ENCODE measurements around the gene GNG2. TPM values are rescaled to one million over a fixed set of nuclear protein-coding genes. Genes with fewer than 3 reads are reported as not detected.

Gene GNG2
- total and polyA plus RNA-seq, 7 experiments from 2014 or later = 62.1 to 199 (median 117) TPM

DNA sequence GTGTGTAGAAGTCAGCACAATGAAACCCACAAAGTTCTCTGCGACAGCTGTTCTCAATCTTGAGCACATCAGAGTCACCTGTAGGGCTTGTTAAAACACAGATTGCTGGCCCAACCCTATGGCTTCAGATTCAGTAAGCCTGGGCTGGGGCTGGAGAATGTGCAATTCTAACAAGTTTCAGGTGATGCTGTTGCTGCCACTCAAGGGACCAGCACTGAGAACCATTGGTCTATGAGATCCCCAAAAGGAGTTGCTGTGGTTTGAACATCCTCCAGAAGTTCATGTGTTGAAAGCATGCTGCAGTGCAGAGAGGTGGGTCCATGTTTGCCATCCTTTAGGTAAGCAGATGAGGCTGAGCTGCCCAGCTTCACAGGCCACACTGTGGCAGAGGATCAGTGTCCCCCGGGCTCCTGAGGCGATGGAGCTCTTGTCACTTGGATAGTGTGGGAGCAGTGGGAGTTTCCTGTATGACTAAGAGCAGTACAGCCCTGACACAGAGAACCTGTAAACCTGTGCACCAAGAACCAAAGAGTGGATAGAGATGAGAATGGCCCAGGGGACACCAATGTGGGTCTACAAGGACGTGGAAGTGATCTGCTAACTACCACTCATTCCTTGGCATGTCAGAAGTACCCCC, 120.9 kb downstream of the GNG2 start:
- intact Hi-C loops (cut with micrococcal nuclease) = loop anchor here in 1 of 2 donors (10.0 kb wide), 1 partner anchor 1147 kb away; the partner anchor contains the start of gene NIN

DNA sequence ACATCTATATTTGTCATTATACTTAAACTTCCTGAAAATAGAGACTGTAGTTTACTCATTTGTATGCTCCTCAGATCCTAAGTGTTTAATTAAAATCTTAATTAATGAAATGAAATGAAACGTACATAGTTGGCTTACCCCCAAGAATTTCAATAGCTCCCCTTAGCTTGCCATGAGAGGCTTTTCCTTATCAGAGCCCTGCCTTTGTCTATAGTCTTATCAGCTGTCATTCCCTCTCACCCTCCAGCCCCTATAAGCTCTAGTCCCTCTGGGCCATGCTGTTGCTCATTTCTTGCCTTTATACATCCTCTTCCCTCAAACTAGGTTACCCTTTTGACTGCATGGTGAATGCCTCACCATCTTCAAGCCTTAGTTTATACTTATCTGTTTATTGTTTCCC, 127.8 kb downstream of the GNG2 start:
- peaks cover 0 to 1% (median 0%) of the 10 kb centered on the region in 11 donors for H3K9me3 Mint-ChIP-seq
- Histone ChIP-seq H3K36me3 (ENCODE audit: control insufficient read depth in 2 of 3, insufficient read depth in 3 of 3, low read length in 3 of 3) (peaks cover 0 to 12% (median 4%) of the 10 kb centered on the region in 3 experiments), H3K27ac (ENCODE audit: low read depth, low read length) (peak overlapping the region; percentile 88), H3K4me1 (ENCODE audit: control insufficient read depth in 2 of 2, insufficient read depth in 2 of 2, low read length in 2 of 2) (peaks cover 19 to 22% of the 10 kb centered on the region in 2 donors), H3K9me3 (ENCODE audit: control insufficient read depth in 2 of 3, low read length in 3 of 3) (no peaks in the 10 kb centered on the region), H3K4me3 (ENCODE audit: low read length) (no peak overlapping the region), H3K27me3 (ENCODE audit: control insufficient read depth in 2 of 2, insufficient read depth in 2 of 2, low read length in 2 of 2) (no peaks in the 10 kb centered on the region)
- peaks cover 0 to 4% (median 0%) of the 10 kb centered on the region in 5 donors for H3K27me3 Mint-ChIP-seq
- H3K4me1 Mint-ChIP-seq = peaks cover 14 to 43% (median 39%) of the 10 kb centered on the region in 7 donors
- ChIA-PET CTCF (interaction anchor here (0.9 kb wide), 1 partner anchor 10 kb away, joined by 3 read pairs; no protein-coding TSS in a partner anchor), POLR2A (interaction anchor here (1.0 to 2.0 kb wide), 3 partner anchors 55 to 141 kb away, joined by 3 to 6 read pairs (median 5); no protein-coding TSS in a partner anchor)
- peak overlapping the region in 9 of 10 donors; percentile 93 to 97 (median 94) for H3K4me3 Mint-ChIP-seq
- peak overlapping the region; percentile 91 to 99 (median 95) for H3K27ac Mint-ChIP-seq
- intact Hi-C loops (cut with micrococcal nuclease) = loop anchor here (2.0 to 10.0 kb wide), 7 partner anchors 121 to 1165 kb away; partner anchors contain the start of genes DDHD1 (in 1 of the 2), GNG2 (in 1 of the 2), GNPNAT1 (in 1 of the 2) and NIN (in 1 of the 2)
- ATAC-seq (no peak), DNase-seq (no peak)
- peaks cover 0 to 9% (median 6%) of the 10 kb centered on the region in 5 donors for H3K36me3 Mint-ChIP-seq

More for the DNA sequence above, 120.9 kb downstream of the GNG2 start:
- Mint-ChIP-seq H3K4me1 (peaks cover 0 to 18% (median 6%) of the 10 kb centered on the region in 7 donors), H3K27me3 (peaks cover 0 to 5% (median 0%) of the 10 kb centered on the region in 5 donors), H3K27ac (peak overlapping the region in 1 of 9 donors; percentile 60), H3K36me3 (peaks cover 0 to 7% (median 0%) of the 10 kb centered on the region in 5 donors), H3K9me3 (no peaks in the 10 kb centered on the region), H3K4me3 (no peak overlapping the region)
- Histone ChIP-seq H3K36me3 (ENCODE audit: control insufficient read depth in 2 of 3, insufficient read depth in 3 of 3, low read length in 3 of 3) (no peaks in the 10 kb centered on the region), H3K9me3 (ENCODE audit: control insufficient read depth in 2 of 3, low read length in 3 of 3) (no peaks in the 10 kb centered on the region), H3K4me1 (ENCODE audit: control insufficient read depth in 2 of 2, insufficient read depth in 2 of 2, low read length in 2 of 2) (peaks cover 0 to 10% of the 10 kb centered on the region in 2 donors), H3K27me3 (ENCODE audit: control insufficient read depth in 2 of 2, insufficient read depth in 2 of 2, low read length in 2 of 2) (no peaks in the 10 kb centered on the region), H3K27ac (ENCODE audit: low read depth, low read length) (no peak overlapping the region), H3K4me3 (ENCODE audit: low read length) (no peak overlapping the region)
- POLR2A ChIA-PET = no interaction called here
- DNase-seq = no peak
- no peak for ATAC-seq
- CTCF ChIA-PET = interaction anchor here (0.9 to 4.5 kb wide), 6 partner anchors 8 to 203 kb away, joined by 3 to 48 read pairs (median 3); no protein-coding TSS in a partner anchor

- Histone ChIP-seq H3K27ac (ENCODE audit: low read depth, low read length) (peak within 1 kb of the TSS; percentile 88), H3K36me3 (ENCODE audit: control insufficient read depth in 2 of 3, insufficient read depth in 3 of 3, low read length in 3 of 3) (peaks cover 4 to 24% (median 11%) of the 10 kb centered on the region in 3 experiments), H3K4me1 (ENCODE audit: control insufficient read depth in 2 of 2, insufficient read depth in 2 of 2, low read length in 2 of 2) (peaks cover 19 to 22% of the 10 kb centered on the region in 2 donors), H3K4me3 (ENCODE audit: low read length) (peak within 1 kb of the TSS; percentile 60), H3K27me3 (ENCODE audit: control insufficient read depth in 2 of 2, insufficient read depth in 2 of 2, low read length in 2 of 2) (no peaks in the 10 kb centered on the region), H3K9me3 (ENCODE audit: control insufficient read depth in 2 of 3, low read length in 3 of 3) (no peaks in the 10 kb centered on the region)
- Mint-ChIP-seq H3K9me3 (peaks cover 0 to 1% (median 0%) of the 10 kb centered on the region in 11 donors), H3K27ac (peak within 1 kb of the TSS; percentile 91 to 99 (median 95)), H3K4me1 (peaks cover 20 to 57% (median 50%) of the 10 kb centered on the region in 7 donors), H3K4me3 (peak within 1 kb of the TSS; percentile 93 to 97 (median 95)), H3K36me3 (peaks cover 0 to 17% (median 13%) of the 10 kb centered on the region in 5 donors), H3K27me3 (peaks cover 0 to 4% (median 0%) of the 10 kb centered on the region in 5 donors)
- intact Hi-C loops (cut with micrococcal nuclease) = loop anchor here (1.0 to 10.0 kb wide), 18 partner anchors 122 to 1321 kb away; partner anchors contain the start of genes GNPNAT1 (in 2 of the 2), TMX1 (in 2 of the 2), DDHD1 (in 1 of the 2) and GNG2 (in 1 of the 2)
- POLR2A ChIA-PET = interaction anchor here (0.6 kb wide), 2 partner anchors 10 to 539 kb away, joined by 3 read pairs; no protein-coding TSS in a partner anchor
- DNase-seq = peak; percentile 86 to 93 (median 91)
- ATAC-seq = peak; percentile 98
- CTCF ChIA-PET = interaction anchor here (0.7 to 1.5 kb wide), 2 partner anchors 11 to 196 kb away, joined by 3 to 4 read pairs; no protein-coding TSS in a partner anchor
Observed at GRCh38 chr14:51989293-51990234, 129.2 kb downstream of the GNG2 start, which contains the start of gene RTRAF. TSS of gene RTRAF (plus strand) at chr14:51989546. CDS start at chr14:51989640, 94 bp downstream.

DNA sequence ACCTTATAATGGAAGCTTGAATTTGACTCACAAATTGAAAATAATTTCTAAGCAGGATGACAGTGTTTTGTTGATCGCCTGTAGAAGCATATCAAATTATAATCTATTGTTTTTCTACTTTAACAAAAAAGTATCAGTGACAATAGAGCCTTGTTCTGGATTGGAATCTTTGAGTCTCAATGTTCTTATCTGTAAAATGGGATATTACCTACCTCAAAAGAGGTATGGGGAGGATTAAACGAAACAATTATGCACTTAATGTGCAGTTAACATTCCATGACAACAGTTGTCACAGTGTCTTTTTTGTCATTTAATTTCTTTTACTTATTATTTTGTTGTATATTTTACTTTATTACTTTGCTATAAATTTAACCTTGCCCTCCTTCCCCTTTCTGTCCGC, 130.1 kb downstream of the GNG2 start:
- Histone ChIP-seq H3K4me1 (ENCODE audit: control insufficient read depth in 2 of 2, insufficient read depth in 2 of 2, low read length in 2 of 2) (peaks cover 19 to 22% of the 10 kb centered on the region in 2 donors), H3K27ac (ENCODE audit: low read depth, low read length) (peak overlapping the region; percentile 88), H3K4me3 (ENCODE audit: low read length) (peak overlapping the region; percentile 60), H3K27me3 (ENCODE audit: control insufficient read depth in 2 of 2, insufficient read depth in 2 of 2, low read length in 2 of 2) (no peaks in the 10 kb centered on the region), H3K36me3 (ENCODE audit: control insufficient read depth in 2 of 3, insufficient read depth in 3 of 3, low read length in 3 of 3) (peaks cover 13 to 33% (median 21%) of the 10 kb centered on the region in 3 experiments), H3K9me3 (ENCODE audit: control insufficient read depth in 2 of 3, low read length in 3 of 3) (no peaks in the 10 kb centered on the region)
- POLR2A ChIA-PET = interaction anchor here (0.6 kb wide), 1 partner anchor 11 kb away, joined by 3 read pairs; no protein-coding TSS in a partner anchor
- no peak for DNase-seq
- Mint-ChIP-seq H3K9me3 (peaks cover 0 to 1% (median 0%) of the 10 kb centered on the region in 11 donors), H3K27me3 (peaks cover 0 to 1% (median 0%) of the 10 kb centered on the region in 5 donors), H3K27ac (peak overlapping the region; percentile 91 to 99 (median 95)), H3K4me1 (peaks cover 24 to 66% (median 59%) of the 10 kb centered on the region in 7 donors), H3K36me3 (peaks cover 0 to 26% (median 18%) of the 10 kb centered on the region in 5 donors), H3K4me3 (peak overlapping the region; percentile 93 to 97 (median 95))
- intact Hi-C loops (cut with micrococcal nuclease) = loop anchor here (1.0 to 10.0 kb wide), 5 partner anchors 717 to 1322 kb away; partner anchors contain the start of genes GNPNAT1 (in 1 of the 2), PSMC6 (in 1 of the 2), SAV1 (in 1 of the 2) and TRIM9 (in 1 of the 2)
- CTCF ChIA-PET = interaction anchor here (0.7 to 1.5 kb wide), 2 partner anchors 12 to 197 kb away, joined by 3 to 4 read pairs; no protein-coding TSS in a partner anchor
- ATAC-seq = no peak

DNA sequence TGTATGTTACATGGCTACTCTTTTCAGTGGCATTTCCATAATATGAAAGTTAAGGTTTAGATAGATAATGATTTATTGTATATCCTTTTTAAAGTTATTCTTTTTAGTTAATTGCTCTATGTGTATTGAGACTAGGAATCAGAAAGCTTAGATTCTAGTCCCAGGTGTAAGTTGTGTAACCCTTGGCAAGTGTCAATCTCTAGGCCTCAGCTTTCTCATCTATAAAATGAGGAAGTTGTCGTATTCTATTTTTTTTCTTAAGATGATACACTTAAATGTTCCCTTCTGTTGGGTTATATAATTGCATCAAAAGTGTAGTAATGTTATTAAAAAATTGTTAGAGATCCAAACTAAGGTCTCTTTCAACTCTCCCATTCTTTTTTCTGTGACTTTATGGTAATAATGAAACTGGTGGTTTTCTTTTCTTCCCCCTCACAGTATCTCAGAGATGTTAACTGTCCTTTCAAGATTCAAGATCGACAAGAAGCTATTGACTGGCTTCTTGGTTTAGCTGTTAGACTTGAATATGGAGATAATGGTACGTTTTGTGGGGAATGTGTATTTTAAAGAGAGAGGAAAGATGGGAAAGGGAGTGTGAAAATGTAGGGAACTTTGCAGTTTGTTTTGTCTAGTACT, 133.0 kb downstream of the GNG2 start:
- ChIA-PET CTCF (interaction anchor here (0.6 kb wide), 2 partner anchors 12 to 968 kb away, joined by 3 to 5 read pairs; no protein-coding TSS in a partner anchor), POLR2A (no interaction called here)
- Mint-ChIP-seq H3K36me3 (peaks cover 0 to 34% (median 18%) of the 10 kb centered on the region in 5 donors), H3K4me3 (peak overlapping the region in 1 of 10 donors; percentile 16), H3K27me3 (no peaks in the 10 kb centered on the region), H3K9me3 (peaks cover 0 to 1% (median 0%) of the 10 kb centered on the region in 11 donors), H3K27ac (peak overlapping the region in 1 of 9 donors; percentile 80), H3K4me1 (peaks cover 25 to 77% (median 65%) of the 10 kb centered on the region in 7 donors)
- intact Hi-C loops (cut with micrococcal nuclease) = loop anchor here in 1 of 2 donors (5.0 to 10.0 kb wide), 3 partner anchors 714 to 1061 kb away; partner anchors contain the start of genes GNPNAT1 and PSMC6
- H3K9me3 ChIP-seq (ENCODE audit: control insufficient read depth in 2 of 3, low read length in 3 of 3) = no peaks in the 10 kb centered on the region
- no peaks in the 10 kb centered on the region for H3K27me3 ChIP-seq (ENCODE audit: control insufficient read depth in 2 of 2, insufficient read depth in 2 of 2, low read length in 2 of 2)
- peaks cover 17 to 21% of the 10 kb centered on the region in 2 donors for H3K4me1 ChIP-seq (ENCODE audit: control insufficient read depth in 2 of 2, insufficient read depth in 2 of 2, low read length in 2 of 2)
- no peak for DNase-seq
- no peak for ATAC-seq
- H3K36me3 ChIP-seq (ENCODE audit: control insufficient read depth in 2 of 3, insufficient read depth in 3 of 3, low read length in 3 of 3) = peaks cover 18 to 41% (median 25%) of the 10 kb centered on the region in 3 experiments
- no peak overlapping the region for H3K27ac ChIP-seq (ENCODE audit: low read depth, low read length)
- H3K4me3 ChIP-seq (ENCODE audit: low read length) = no peak overlapping the region
